HL-60 (cell line): ENCODE data around the gene KCNJ1.
A peak's percentile ranks its signal among the peaks of the same experiment; 100 is the strongest.

ENCODE experiments used
- DNase-seq, 2 experiments: peaks; one replicate each; pipeline ENCODE4 v3.0.0-alpha.2; 2010 to 2020; ENCODE audit warnings: low read depth in 1 of 2, low spot score in 1 of 2
- H3K27ac ChIP-seq: fragments of 250-450 bp; sonication (Bioruptor Pico); replicated peaks from 2 replicates; pipeline ENCODE4 v1.5.1; 2020; ENCODE audit warnings: mild to moderate bottlenecking, moderate library complexity
- H3K27me3 ChIP-seq: fragments of 250-450 bp; sonication (Bioruptor Pico); 2 replicates; pipeline ENCODE4 v1.5.1; 2021; ENCODE audit warnings: mild to moderate bottlenecking, moderate library complexity; ENCODE audit not compliant: insufficient read depth, poor library complexity, severe bottlenecking
- H3K4me3 ChIP-seq: replicated peaks from 2 replicates; pipeline ENCODE4 v1.5.1; 2011; ENCODE audit warnings: mild to moderate bottlenecking, control low read depth, low read length; ENCODE audit not compliant: insufficient read depth
- GABPA ChIP-seq: IDR thresholded peaks from 2 replicates; pipeline ENCODE4 v1.6.1; 2012; ENCODE audit warnings: low read depth
- POLR2AphosphoS5 ChIP-seq: IDR thresholded peaks from 2 replicates; pipeline ENCODE4 v1.6.1; 2012; ENCODE audit warnings: low read depth
- SPI1 ChIP-seq: IDR thresholded peaks from 2 replicates; pipeline ENCODE4 v1.6.1; 2012; ENCODE audit warnings: low read depth, mild to moderate bottlenecking, borderline replicate concordance
- TF ChIP-seq, protein P1 (sequence below): IDR thresholded peaks from one replicate; pipeline ENCODE4 v1.5.1; 2011; ENCODE audit warnings: low read length, control low read depth, inconsistent platforms; ENCODE audit not compliant: insufficient read depth
- TF ChIP-seq, protein P2 (sequence below): IDR thresholded peaks from 2 replicates; pipeline ENCODE4 v1.6.1; 2012; ENCODE audit warnings: low read depth; ENCODE audit not compliant: insufficient replicate concordance

KCNJ1 gene

DNA sequence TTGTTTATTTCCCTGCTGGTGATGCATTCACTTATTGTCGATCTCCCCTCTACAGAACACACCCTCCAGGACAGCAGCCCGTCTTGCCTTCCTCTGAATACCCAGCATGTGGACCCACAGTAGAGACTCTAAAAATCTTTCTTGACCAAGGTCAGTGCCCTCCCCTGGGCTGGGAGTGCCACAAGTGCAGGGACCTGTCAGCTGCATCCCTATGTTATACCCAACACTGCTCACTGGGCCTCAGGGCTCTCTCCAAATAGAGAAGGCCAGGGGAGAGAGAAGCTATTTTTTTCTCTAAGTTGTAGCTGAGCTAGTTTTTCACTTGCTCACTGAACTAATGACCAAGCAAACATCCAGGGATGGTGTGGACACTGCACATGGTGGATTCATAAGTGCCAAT lies 9.8 kb downstream of the KCNJ1 start:
- DNase-seq = no peak
- TF ChIP-seq, protein P1, sequence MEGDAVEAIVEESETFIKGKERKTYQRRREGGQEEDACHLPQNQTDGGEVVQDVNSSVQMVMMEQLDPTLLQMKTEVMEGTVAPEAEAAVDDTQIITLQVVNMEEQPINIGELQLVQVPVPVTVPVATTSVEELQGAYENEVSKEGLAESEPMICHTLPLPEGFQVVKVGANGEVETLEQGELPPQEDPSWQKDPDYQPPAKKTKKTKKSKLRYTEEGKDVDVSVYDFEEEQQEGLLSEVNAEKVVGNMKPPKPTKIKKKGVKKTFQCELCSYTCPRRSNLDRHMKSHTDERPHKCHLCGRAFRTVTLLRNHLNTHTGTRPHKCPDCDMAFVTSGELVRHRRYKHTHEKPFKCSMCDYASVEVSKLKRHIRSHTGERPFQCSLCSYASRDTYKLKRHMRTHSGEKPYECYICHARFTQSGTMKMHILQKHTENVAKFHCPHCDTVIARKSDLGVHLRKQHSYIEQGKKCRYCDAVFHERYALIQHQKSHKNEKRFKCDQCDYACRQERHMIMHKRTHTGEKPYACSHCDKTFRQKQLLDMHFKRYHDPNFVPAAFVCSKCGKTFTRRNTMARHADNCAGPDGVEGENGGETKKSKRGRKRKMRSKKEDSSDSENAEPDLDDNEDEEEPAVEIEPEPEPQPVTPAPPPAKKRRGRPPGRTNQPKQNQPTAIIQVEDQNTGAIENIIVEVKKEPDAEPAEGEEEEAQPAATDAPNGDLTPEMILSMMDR = no peak
- no peak for TF ChIP-seq SPI1
- TF ChIP-seq POLR2AphosphoS5 = no peak
- no peak for TF ChIP-seq GABPA
- TF ChIP-seq, protein P2, sequence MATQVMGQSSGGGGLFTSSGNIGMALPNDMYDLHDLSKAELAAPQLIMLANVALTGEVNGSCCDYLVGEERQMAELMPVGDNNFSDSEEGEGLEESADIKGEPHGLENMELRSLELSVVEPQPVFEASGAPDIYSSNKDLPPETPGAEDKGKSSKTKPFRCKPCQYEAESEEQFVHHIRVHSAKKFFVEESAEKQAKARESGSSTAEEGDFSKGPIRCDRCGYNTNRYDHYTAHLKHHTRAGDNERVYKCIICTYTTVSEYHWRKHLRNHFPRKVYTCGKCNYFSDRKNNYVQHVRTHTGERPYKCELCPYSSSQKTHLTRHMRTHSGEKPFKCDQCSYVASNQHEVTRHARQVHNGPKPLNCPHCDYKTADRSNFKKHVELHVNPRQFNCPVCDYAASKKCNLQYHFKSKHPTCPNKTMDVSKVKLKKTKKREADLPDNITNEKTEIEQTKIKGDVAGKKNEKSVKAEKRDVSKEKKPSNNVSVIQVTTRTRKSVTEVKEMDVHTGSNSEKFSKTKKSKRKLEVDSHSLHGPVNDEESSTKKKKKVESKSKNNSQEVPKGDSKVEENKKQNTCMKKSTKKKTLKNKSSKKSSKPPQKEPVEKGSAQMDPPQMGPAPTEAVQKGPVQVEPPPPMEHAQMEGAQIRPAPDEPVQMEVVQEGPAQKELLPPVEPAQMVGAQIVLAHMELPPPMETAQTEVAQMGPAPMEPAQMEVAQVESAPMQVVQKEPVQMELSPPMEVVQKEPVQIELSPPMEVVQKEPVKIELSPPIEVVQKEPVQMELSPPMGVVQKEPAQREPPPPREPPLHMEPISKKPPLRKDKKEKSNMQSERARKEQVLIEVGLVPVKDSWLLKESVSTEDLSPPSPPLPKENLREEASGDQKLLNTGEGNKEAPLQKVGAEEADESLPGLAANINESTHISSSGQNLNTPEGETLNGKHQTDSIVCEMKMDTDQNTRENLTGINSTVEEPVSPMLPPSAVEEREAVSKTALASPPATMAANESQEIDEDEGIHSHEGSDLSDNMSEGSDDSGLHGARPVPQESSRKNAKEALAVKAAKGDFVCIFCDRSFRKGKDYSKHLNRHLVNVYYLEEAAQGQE = no peak
- Histone ChIP-seq H3K4me3 (no peak overlapping the region), H3K27me3 (peaks cover 2% of the 10 kb centered on the region), H3K27ac (no peak overlapping the region)

DNA sequence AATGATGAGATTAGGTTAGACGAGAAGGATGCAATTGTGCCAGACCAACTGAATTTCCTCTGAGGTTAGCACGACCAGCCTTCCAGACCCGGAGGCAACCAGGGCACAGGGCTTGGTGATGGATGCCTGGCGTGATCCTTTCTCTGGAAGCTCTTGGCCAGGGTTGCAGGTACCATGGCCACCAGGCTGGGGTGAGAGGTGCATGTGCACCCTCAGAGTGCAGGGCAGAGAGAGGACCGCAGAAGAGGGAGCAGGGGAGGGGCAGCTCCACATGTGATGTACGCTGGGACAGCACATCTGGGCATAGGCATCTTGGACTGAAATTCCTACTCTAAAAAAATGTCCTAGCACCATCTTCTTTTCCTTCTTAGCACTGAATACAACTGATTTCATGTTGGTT lies 10.9 kb downstream of the KCNJ1 start:
- TF ChIP-seq POLR2AphosphoS5 (no peak), GABPA (no peak), SPI1 (no peak)
- TF ChIP-seq, protein P1 = no peak
- TF ChIP-seq, protein P2 = no peak
- H3K27me3 ChIP-seq = peaks cover 2% of the 10 kb centered on the region
- no peak overlapping the region for H3K27ac ChIP-seq
- DNase-seq = no peak
- no peak overlapping the region for H3K4me3 ChIP-seq

DNA sequence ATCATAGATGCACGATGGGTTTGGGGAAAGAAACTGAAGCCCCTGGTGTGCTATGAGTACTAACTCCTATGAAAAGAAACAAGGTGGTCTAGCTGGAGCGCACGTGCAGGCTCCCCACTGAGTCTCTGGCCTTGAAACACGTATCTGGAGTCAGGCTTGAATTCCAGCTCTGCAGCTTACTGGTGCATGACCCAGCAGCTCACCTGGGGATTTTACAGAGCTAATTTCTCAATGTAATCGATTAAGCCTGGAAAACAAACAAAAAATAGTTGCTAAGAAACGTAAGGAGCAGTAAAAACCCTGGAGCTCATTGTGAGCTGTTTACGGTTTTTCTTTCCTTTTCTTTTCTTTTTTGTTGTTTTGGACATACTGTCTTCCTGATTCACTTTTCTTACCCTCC lies 12.3 kb downstream of the KCNJ1 start:
- no peak for DNase-seq

DNA sequence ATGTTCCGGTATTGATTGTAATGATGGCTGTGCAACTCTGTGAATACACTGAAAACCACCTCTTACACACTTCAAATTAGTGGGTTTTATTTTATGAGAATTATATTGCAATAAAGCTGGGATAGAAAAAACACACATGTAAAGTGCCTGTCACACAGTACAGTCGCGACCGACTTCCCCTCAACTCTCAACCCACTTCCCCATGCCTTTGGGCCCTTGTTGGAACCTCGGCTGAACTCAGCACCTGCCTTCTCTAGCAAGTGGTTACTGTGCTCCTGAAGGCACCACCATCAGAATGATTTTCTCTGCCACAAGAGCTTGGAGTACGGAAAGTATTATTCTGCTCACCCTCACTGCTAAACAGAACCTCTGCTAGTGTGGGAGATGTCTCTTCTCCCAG lies 13.5 kb downstream of the KCNJ1 start:
- Histone ChIP-seq H3K4me3 (no peak overlapping the region), H3K27me3 (peaks cover 2% of the 10 kb centered on the region), H3K27ac (no peak overlapping the region)
- TF ChIP-seq SPI1 = peak; percentile 57; the same call in 1 of the 2 replicates
- no peak for TF ChIP-seq POLR2AphosphoS5
- TF ChIP-seq, protein P2 = no peak
- no peak for DNase-seq

More for the DNA sequence above, 12.3 kb downstream of the KCNJ1 start:
- peaks cover 2% of the 10 kb centered on the region for H3K27me3 ChIP-seq
- TF ChIP-seq, protein P1 = no peak
- H3K27ac ChIP-seq = no peak overlapping the region
- H3K4me3 ChIP-seq = no peak overlapping the region
